GM23338 (cell line): ENCODE measurements around the gene NSL1. TPM values are rescaled to one million over a fixed set of nuclear protein-coding genes. Genes with fewer than 3 reads are reported as not detected.
A peak's percentile ranks its signal among the peaks of the same experiment; 100 is the strongest.

Experiments
- ATAC-seq: fragments of 200-7000 bp; cut with Tn5 transposase; 3 replicates; pipeline ENCODE4 v1.9.1; 2020
- DNase-seq: peaks from one replicate; pipeline ENCODE4 v3.0.0-alpha.2; 2015; ENCODE audit warnings: low spot score
- H2AFZ ChIP-seq: fragments of 200-600 bp; sonication (generic); 2 replicates; pipeline ENCODE4 v1.8.0; 2016; ENCODE audit warnings: antibody characterized with exemption, mild to moderate bottlenecking, moderate library complexity
- H3F3A ChIP-seq: fragments of 200-600 bp; sonication (generic); replicated peaks from 2 replicates; pipeline ENCODE4 v1.8.0; 2017; ENCODE audit warnings: antibody characterized with exemption, mixed run types, low read depth
- H3K27ac ChIP-seq: fragments of 200-600 bp; sonication (generic); 2 replicates; pipeline ENCODE4 v1.6.1; 2016; ENCODE audit warnings: low read depth
- H3K27me3 ChIP-seq: fragments of 200-600 bp; sonication (generic); 2 replicates; pipeline ENCODE4 v1.8.0; 2016; ENCODE audit warnings: mild to moderate bottlenecking, mixed run types, moderate library complexity; ENCODE audit not compliant: insufficient read depth
- H3K36me3 ChIP-seq: fragments of 200-600 bp; sonication (generic); 2 replicates; pipeline ENCODE4 v1.8.0; 2016; ENCODE audit warnings: mild to moderate bottlenecking; ENCODE audit not compliant: insufficient read depth
- H3K4me1 ChIP-seq: fragments of 200-600 bp; sonication (generic); 2 replicates; pipeline ENCODE4 v1.8.0; 2016; ENCODE audit warnings: mild to moderate bottlenecking, moderate library complexity; ENCODE audit not compliant: insufficient read depth
- H3K4me2 ChIP-seq: fragments of 200-600 bp; sonication (generic); 2 replicates; pipeline ENCODE4 v1.7.1; 2017; ENCODE audit warnings: mixed run types
- H3K4me3 ChIP-seq: fragments of 200-600 bp; sonication (generic); 2 replicates; pipeline ENCODE4 v1.6.1; 2016; ENCODE audit warnings: mixed run types
- H3K79me2 ChIP-seq: fragments of 200-600 bp; sonication (generic); replicated peaks from 2 replicates; pipeline ENCODE4 v1.8.0; 2017; ENCODE audit warnings: mild to moderate bottlenecking; ENCODE audit not compliant: insufficient read depth
- H3K9me2 ChIP-seq: fragments of 200-600 bp; sonication (generic); 2 replicates; pipeline ENCODE4 v1.8.0; 2017; ENCODE audit not compliant: insufficient read depth
- H4K20me1 ChIP-seq: fragments of 200-600 bp; sonication (generic); replicated peaks from 2 replicates; pipeline ENCODE4 v1.8.0; 2017; ENCODE audit warnings: mild to moderate bottlenecking; ENCODE audit not compliant: insufficient read depth
- H3K27ac Mint-ChIP-seq: 2 replicates; pipeline ENCODE4 v1.8.0; 2020; ENCODE audit warnings: inconsistent platforms, mild to moderate bottlenecking, moderate library complexity, mixed read lengths
- H3K27me3 Mint-ChIP-seq: 3 replicates; pipeline ENCODE4 v1.8.0; 2022; ENCODE audit warnings: low read depth, mild to moderate bottlenecking, moderate library complexity, mixed read lengths, inconsistent platforms; ENCODE audit not compliant: insufficient read depth, poor library complexity
- H3K36me3 Mint-ChIP-seq: 3 replicates; pipeline ENCODE4 v1.8.0; 2021; ENCODE audit warnings: low read depth, mild to moderate bottlenecking, inconsistent platforms, moderate library complexity, mixed read lengths
- H3K4me1 Mint-ChIP-seq: 3 replicates; pipeline ENCODE4 v1.8.0; 2020; ENCODE audit warnings: mild to moderate bottlenecking, inconsistent platforms, mixed read lengths
- H3K4me3 Mint-ChIP-seq: 3 replicates; pipeline ENCODE4 v1.8.0; 2021; ENCODE audit warnings: moderate library complexity, mild to moderate bottlenecking, inconsistent platforms, mixed read lengths
- H3K9me3 Mint-ChIP-seq: 3 replicates; pipeline ENCODE4 v1.8.0; 2020; ENCODE audit warnings: moderate library complexity, mild to moderate bottlenecking, inconsistent platforms, mixed read lengths
- CREB1 ChIP-seq: fragments of 250-450 bp; sonication (Bioruptor Pico); IDR thresholded peaks from 2 replicates; pipeline ENCODE4 v1.5.0; 2020; ENCODE audit warnings: low read depth, mild to moderate bottlenecking, moderate library complexity
- CTCF ChIP-seq, 2 experiments: fragments of 200-600 bp in 1 of 2; sonication (generic) in 1 of 2; conservative IDR thresholded peaks; 2 replicates each; pipeline versions ENCODE4 v1.5.1 to v1.6.1; 2016 to 2017; ENCODE audit warnings: antibody characterized with exemption in 2 of 2, low read depth in 2 of 2, mild to moderate bottlenecking in 2 of 2, moderate library complexity in 1 of 2
- EZH2 ChIP-seq: fragments of 200-600 bp; sonication (generic); IDR thresholded peaks from one replicate; pipeline ENCODE4 v1.8.0; 2017; ENCODE audit warnings: antibody characterized with exemption, mild to moderate bottlenecking, low read depth; ENCODE audit not compliant: unreplicated experiment
- NANOG ChIP-seq: IDR thresholded peaks from 2 replicates; pipeline ENCODE4 v1.6.1; 2016; ENCODE audit warnings: antibody characterized with exemption, borderline replicate concordance
- POLR2AphosphoS5 ChIP-seq: IDR thresholded peaks from 2 replicates; pipeline ENCODE4 v1.6.1; 2016; ENCODE audit warnings: antibody characterized with exemption, low read depth
- REST ChIP-seq: IDR thresholded peaks from one replicate; pipeline ENCODE4 v1.6.1; 2018; ENCODE audit warnings: antibody characterized with exemption; ENCODE audit not compliant: unreplicated experiment
- STAT1 ChIP-seq: IDR thresholded peaks from one replicate; pipeline ENCODE4 v1.6.1; 2016; ENCODE audit warnings: antibody characterized with exemption; ENCODE audit not compliant: unreplicated experiment
- ZNF331 ChIP-seq: fragments of 250-450 bp; sonication (Bioruptor Pico); IDR thresholded peaks from 2 replicates; pipeline ENCODE4 v1.5.0; 2020; ENCODE audit warnings: low read depth, mild to moderate bottlenecking, moderate library complexity
- ZNF462 ChIP-seq: fragments of 250-450 bp; sonication (Bioruptor Pico); IDR thresholded peaks from 2 replicates; pipeline ENCODE4 v1.5.0; 2020; ENCODE audit warnings: mild to moderate bottlenecking, moderate library complexity
- polyA plus RNA-seq: library from polyadenylated mRNA; unstranded; fragments of >200 nt; fragmentation: Nextera tagmentation; extraction: Ambion mirVana; gene quantifications from 2 replicates; pipeline ENCODE4 v1.2.1, GENCODE V29; 2016
- total RNA-seq: library from RNA; depleted of rRNA; stranded (reverse); fragments of >200 nt; shearing (Covaris generic); gene quantifications from 2 replicates; pipeline ENCODE4 v1.2.3, GENCODE V29; 2014

Gene NSL1
- total and polyA plus RNA-seq, 2 experiments from 2014 or later: 96.8 to 102 TPM

- Mint-ChIP-seq H3K27ac (no peak overlapping the region), H3K4me3 (no peak overlapping the region), H3K36me3 (peaks cover 9% of the 10 kb centered on the region; the same call in 2 of the 3 replicates), H3K27me3 (no peaks in the 10 kb centered on the region), H3K4me1 (peaks cover 11% of the 10 kb centered on the region), H3K9me3 (no peaks in the 10 kb centered on the region)
- Histone ChIP-seq H3K27me3 (no peaks in the 10 kb centered on the region), H4K20me1 (peaks cover 22% of the 10 kb centered on the region; the same call in 1 of the 2 replicates), H3K4me1 (no peaks in the 10 kb centered on the region), H3F3A (no peaks in the 10 kb centered on the region), H3K4me2 (no peak overlapping the region), H3K79me2 (peaks cover 88% of the 10 kb centered on the region), H3K4me3 (no peak overlapping the region), H3K27ac (no peak overlapping the region), H3K36me3 (no peaks in the 10 kb centered on the region; the same call in 1 of the 2 replicates), H3K9me2 (no peaks in the 10 kb centered on the region), H2AFZ (no peak overlapping the region)
- peak; percentile 90 for DNase-seq
- peak; percentile 100 for ATAC-seq
- TF ChIP-seq REST (no peak), CTCF (conservative IDR thresholded peaks at IDR 0.05; ENCODE audit: low read depth in 2 of 2) (peak; percentile 78 to 97), STAT1 (no peak), POLR2AphosphoS5 (no peak), NANOG (no peak), CREB1 (CRISPR knock-in tag) (no peak), ZNF331 (no peak)
Observed at GRCh38 chr1:212760126-212760823, 31.3 kb downstream of the NSL1 start.

- H3K36me3 Mint-ChIP-seq: peaks cover 3% of the 10 kb centered on the region; the same call in 2 of the 3 replicates
- Histone ChIP-seq H3K4me1 (peaks cover 4% of the 10 kb centered on the region), H3K27me3 (no peaks in the 10 kb centered on the region), H3K79me2 (peaks cover 82% of the 10 kb centered on the region), H3K4me2 (no peak overlapping the region), H2AFZ (no peak overlapping the region), H3F3A (0 out of 2 replicates have a peak, but pooled peaks cover 3% of the 10 kb centered on the region), H4K20me1 (peaks cover 26% of the 10 kb centered on the region; the same call in 1 of the 2 replicates), H3K9me2 (no peaks in the 10 kb centered on the region), H3K36me3 (no peaks in the 10 kb centered on the region; the same call in 1 of the 2 replicates), H3K27ac (no peak overlapping the region), H3K4me3 (no peak overlapping the region)
- H3K9me3 Mint-ChIP-seq: no peaks in the 10 kb centered on the region
- peaks cover 12% of the 10 kb centered on the region for H3K4me1 Mint-ChIP-seq
- H3K27ac Mint-ChIP-seq: no peak overlapping the region
- no peaks in the 10 kb centered on the region for H3K27me3 Mint-ChIP-seq
- ATAC-seq (peak; percentile 28; the same call in 2 of the 3 replicates), DNase-seq (no peak)
- no peak overlapping the region for H3K4me3 Mint-ChIP-seq
- TF ChIP-seq EZH2: no peak
- no peak for TF ChIP-seq ZNF462 (CRISPR knock-in tag)
Observed at GRCh38 chr1:212759683-212760082, 31.9 kb downstream of the NSL1 start.
